Bronchial epithelial cell (primary cell): ENCODE data around the gene CFAP46. TPM values are rescaled to one million over a fixed set of nuclear protein-coding genes. Genes with fewer than 3 reads are reported as not detected.
"Not testable (repeated sequence)": the region's sequence is repeated elsewhere in the genome, so short reads cannot be mapped to it uniquely, and the experiment has no call there.

Experiments used
- DNase-seq: peaks from one replicate; pipeline ENCODE4 v3.0.0-alpha.2; 2010; ENCODE audit warnings: low read depth
- FAIRE-seq: peaks from 2 replicates; lab custom pipeline; 2011; peaks lifted over from hg19 to GRCh38; lab: Jason Lieb, UNC
- H3K27me3 ChIP-seq: 2 replicates; pipeline ENCODE4 v1.5.1; 2011; ENCODE audit warnings: low read length; ENCODE audit not compliant: control insufficient read depth, insufficient read depth
- H3K36me3 ChIP-seq: 2 replicates; pipeline ENCODE4 v1.5.1; 2011; ENCODE audit warnings: low read length; ENCODE audit not compliant: control insufficient read depth, insufficient read depth
- H3K4me3 ChIP-seq: 2 replicates; pipeline ENCODE4 v1.5.1; 2011; ENCODE audit warnings: mild to moderate bottlenecking, low read depth, low read length, control low read depth
- total RNA-seq: library from RNA; depleted of rRNA; stranded (reverse); fragments of >200 nt; gene quantifications from 2 replicates; pipeline ENCODE4 v1.2.1, GENCODE V29; 2014
- TF ChIP-seq, protein P1 (sequence below): IDR thresholded peaks from 2 replicates; pipeline ENCODE4 v1.5.1; 2011; ENCODE audit warnings: mild to moderate bottlenecking, moderate library complexity, low read length, control low read depth, inconsistent platforms; ENCODE audit not compliant: insufficient read depth, severe bottlenecking

CFAP46 gene
- total RNA-seq, 1 donor from 2014 or later: 0.26 TPM

DNA sequence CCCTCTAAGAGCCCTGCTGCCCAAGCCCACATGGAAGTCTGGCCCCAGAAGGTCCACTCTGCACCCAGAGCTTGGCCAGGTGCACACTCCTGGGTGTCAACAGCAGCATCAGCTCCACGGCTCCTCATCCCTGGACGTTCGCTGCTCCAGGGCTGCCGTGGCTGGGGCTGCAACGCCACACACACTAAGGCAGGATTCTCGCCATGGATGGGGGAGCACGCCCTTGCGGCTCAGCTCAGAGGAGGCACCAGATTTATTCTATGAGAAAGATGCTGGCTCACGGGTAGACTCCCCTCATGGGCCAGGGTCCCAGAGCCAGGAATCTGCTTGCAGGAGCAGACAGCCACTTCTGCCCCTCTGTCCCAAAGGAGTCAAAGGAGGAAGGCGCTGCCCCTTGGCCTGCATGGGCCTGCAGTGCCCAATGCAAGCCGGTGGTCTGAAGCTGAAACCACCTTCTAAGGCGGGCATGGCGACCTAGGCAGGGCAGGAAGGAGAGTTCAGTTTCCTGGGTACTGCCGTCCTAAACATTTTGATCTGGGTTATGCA is 42.1 kb downstream of the CFAP46 start:
- DNase-seq (no peak), FAIRE-seq (no peak)
- H3K27me3 ChIP-seq: no peaks in the 10 kb centered on the region
- TF ChIP-seq, protein P1, sequence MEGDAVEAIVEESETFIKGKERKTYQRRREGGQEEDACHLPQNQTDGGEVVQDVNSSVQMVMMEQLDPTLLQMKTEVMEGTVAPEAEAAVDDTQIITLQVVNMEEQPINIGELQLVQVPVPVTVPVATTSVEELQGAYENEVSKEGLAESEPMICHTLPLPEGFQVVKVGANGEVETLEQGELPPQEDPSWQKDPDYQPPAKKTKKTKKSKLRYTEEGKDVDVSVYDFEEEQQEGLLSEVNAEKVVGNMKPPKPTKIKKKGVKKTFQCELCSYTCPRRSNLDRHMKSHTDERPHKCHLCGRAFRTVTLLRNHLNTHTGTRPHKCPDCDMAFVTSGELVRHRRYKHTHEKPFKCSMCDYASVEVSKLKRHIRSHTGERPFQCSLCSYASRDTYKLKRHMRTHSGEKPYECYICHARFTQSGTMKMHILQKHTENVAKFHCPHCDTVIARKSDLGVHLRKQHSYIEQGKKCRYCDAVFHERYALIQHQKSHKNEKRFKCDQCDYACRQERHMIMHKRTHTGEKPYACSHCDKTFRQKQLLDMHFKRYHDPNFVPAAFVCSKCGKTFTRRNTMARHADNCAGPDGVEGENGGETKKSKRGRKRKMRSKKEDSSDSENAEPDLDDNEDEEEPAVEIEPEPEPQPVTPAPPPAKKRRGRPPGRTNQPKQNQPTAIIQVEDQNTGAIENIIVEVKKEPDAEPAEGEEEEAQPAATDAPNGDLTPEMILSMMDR: no peak
- H3K4me3 ChIP-seq: no peak overlapping the region
- no peaks in the 10 kb centered on the region for H3K36me3 ChIP-seq

DNA sequence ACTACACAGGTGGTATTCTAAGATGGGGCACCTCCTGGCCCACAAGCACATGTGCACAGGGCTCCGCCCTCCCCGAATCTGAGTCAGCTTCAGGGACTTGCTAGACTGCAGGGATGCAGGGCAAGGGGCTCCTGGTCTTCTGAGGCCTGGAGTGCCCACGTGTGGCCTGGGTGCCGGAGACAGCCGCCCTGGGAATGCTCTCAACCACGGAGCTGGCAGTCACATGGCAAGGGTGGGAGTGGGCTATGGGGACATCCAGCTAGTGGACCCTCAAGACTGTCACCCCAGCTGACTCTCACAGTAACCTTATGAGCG is 42.7 kb downstream of the CFAP46 start:
- no peak overlapping the region for H3K4me3 ChIP-seq
- FAIRE-seq (peak; percentile 40), DNase-seq (no peak)
- H3K27me3 ChIP-seq: no peaks in the 10 kb centered on the region
- H3K36me3 ChIP-seq: no peaks in the 10 kb centered on the region
- TF ChIP-seq, protein P1: no peak

DNA sequence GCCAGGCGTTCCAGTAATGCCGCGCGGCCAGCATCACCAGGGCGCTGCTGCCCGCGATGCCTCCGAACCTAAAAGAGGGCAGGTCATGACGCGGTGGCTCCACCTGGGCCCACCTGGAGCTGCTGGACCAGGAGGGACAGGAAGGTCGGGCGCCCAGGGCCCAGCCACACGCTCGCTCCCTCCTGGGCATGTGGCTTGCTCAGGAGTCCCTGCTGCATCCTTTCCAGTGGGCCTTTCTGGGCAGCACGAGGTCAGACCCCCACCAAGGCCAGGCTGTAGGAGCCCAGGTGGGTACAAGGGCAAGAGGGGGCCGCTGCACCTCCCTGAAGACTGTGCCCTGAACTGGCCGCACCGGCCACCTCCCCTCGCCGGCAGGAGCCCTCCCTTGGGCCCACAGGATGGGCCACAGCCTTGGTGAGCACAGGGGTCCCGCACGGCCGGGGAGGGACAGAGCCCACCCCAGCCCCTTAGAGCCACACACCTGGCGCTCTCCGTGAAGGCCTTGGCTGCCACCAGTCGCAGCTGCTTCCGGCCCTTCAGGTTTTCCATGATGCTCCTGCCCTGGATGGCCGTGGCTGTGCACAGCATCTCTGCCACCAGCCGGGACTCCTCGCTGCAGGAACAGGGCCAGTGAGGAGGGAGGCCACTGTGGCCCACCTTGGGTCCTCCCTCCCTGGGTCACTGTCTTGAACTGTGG is 43.2 kb downstream of the CFAP46 start:
- TF ChIP-seq, protein P1: no peak
- FAIRE-seq: no peak
- DNase-seq: no peak

DNA sequence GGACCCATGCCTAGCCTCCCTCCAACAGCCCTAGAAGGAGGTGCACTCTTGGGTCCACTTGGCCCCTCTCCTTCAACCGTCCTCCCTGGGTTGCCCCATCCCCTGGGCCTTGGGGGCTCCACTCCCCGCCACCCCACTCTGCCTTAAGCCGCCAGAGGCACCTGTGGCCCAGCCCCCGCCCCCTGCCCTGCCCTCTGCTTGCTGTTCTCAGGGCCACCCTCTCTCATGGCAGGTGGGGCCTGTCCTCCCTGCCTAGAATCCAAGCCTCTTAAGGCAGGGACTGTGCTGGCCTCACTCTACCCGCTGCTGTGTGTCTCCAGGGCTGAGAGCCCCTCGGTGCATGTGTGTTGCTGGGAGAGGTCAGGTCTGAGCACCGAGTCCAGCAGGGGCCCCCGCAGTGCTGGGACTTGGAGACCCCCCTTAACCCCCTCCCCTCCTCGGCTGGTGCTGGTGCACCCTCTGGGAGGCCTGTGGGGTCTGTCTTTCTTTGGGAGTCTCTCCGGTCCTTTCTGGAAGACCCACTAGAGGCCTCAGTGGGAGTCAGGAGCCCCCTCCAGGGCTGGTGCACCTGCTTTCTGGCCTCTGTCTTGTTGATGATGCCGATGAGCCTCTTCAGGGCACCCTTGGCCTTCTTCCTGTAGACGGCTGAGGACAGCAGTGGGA is 43.8 kb downstream of the CFAP46 start:
- Histone ChIP-seq H3K4me3 (no peak overlapping the region), H3K27me3 (no peaks in the 10 kb centered on the region), H3K36me3 (no peaks in the 10 kb centered on the region)
- FAIRE-seq (no peak), DNase-seq (no peak)
- TF ChIP-seq, protein P1: no peak

More for the DNA sequence above, 43.2 kb downstream of the CFAP46 start:
- Histone ChIP-seq H3K4me3 (no peak overlapping the region), H3K27me3 (no peaks in the 10 kb centered on the region), H3K36me3 (no peaks in the 10 kb centered on the region)

DNA sequence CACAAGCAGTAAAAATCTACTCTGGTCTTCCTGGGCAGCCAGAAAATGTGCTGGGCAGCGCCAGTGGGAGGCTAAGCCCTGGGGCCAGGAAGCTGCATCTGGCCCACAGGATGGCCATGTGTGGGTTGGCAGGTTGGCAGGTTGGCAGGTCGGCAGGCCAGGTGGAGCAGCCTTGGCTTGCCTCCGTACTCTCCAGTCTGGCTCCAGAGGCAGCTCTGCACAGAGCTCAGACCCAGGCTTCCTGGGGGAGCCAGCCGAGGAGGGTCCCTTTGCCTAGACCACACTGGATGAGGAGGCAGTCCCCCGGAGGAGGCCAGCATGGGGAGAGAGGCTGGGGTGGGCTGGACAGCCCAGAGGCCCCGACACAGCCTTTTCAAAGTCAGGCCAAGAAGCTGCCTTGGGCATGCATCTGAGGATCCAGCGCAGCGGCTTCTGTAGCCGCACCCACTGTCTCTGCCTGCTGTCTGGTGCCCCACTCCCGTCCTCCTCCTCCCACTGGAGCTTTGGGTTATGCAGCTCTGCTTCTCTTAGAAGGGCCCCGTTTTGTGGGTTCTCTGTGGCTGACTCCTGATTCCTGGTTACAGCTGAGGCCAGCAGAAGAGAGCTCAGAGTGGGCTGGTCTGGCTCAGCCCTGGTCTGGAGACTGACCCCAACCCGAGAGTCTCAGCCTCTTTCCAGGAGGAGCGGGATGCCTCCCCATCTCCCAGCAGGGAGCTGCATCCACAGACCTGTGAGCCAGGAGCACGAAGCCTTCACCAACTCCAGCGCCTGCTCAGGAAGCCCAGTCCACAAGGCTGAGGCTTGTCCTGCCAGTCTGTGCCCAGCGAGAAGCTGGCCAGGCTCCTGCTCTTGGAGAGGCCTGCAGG is 44.6 kb downstream of the CFAP46 start:
- TF ChIP-seq, protein P1: no peak
- no peak for DNase-seq
- H3K36me3 ChIP-seq: no peaks in the 10 kb centered on the region

DNA sequence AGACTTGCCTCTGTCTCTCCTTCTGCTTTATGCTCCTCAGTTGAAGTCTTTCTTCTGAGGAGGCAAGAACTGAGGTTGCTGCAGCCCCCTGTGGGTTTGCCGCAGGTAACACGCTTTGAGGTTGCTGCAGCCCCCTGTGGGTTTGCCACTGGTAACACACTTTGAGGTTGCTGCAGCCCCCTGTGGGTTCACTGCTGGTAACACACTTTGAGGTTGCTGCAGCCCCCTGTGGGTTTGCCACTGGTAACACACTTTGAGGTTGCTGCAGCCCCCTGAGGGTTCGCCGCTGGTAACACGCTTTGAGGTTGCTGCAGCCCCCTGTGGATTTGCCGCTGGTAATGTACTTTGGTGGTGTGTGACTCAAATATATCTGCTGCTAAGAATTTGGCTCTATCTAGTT is 48.6 kb downstream of the CFAP46 start:
- FAIRE-seq: peak; percentile 81
- not testable (repeated sequence) for H3K4me3 ChIP-seq, H3K27me3 ChIP-seq, H3K36me3 ChIP-seq, DNase-seq

More for the DNA sequence above, 44.6 kb downstream of the CFAP46 start:
- H3K27me3 ChIP-seq: no peaks in the 10 kb centered on the region
- H3K4me3 ChIP-seq: no peak overlapping the region
- FAIRE-seq: no peak
